ENCODE measurements around the gene PRAC2.

PRAC2 gene

GRCh38 chr17:48719642-48720265 is 3.2 kb upstream of the PRAC2 start:
- TF ChIP-seq POLR2AphosphoS5 (IDR thresholded peaks at IDR 0.05; ENCODE audit: low read depth, low read length) (no peak), TAF1 (IDR thresholded peaks at IDR 0.05; ENCODE audit: low read depth, low read length) (no peak), PAX5 (IDR thresholded peaks at IDR 0.05; ENCODE audit: insufficient read depth, low read length, severe bottlenecking) (no peak), POLR2A (IDR thresholded peaks at IDR 0.05; ENCODE audit: low read depth, low read length) (no peak), SPI1 (IDR thresholded peaks at IDR 0.05; ENCODE audit: low read depth, low read length) (no peak), POU2F2 (IDR thresholded peaks at IDR 0.05; ENCODE audit: low read depth, low read length) (no peak)
- FAIRE-seq (no peak), DNase-seq (ENCODE audit: insufficient read length, low spot score) (no peak)

- DNase-seq (ENCODE audit: insufficient read length, low spot score) (no peak), FAIRE-seq (no peak)
- TF ChIP-seq PAX5 (IDR thresholded peaks at IDR 0.05; ENCODE audit: insufficient read depth, low read length, severe bottlenecking) = no peak
- TF ChIP-seq TAF1 (IDR thresholded peaks at IDR 0.05; ENCODE audit: low read depth, low read length) = no peak
- no peak for TF ChIP-seq POU2F2 (IDR thresholded peaks at IDR 0.05; ENCODE audit: low read depth, low read length)
- TF ChIP-seq POLR2A (IDR thresholded peaks at IDR 0.05; ENCODE audit: low read depth, low read length) = no peak
- TF ChIP-seq SPI1 (IDR thresholded peaks at IDR 0.05; ENCODE audit: low read depth, low read length) = no peak
Observed at GRCh38 chr17:48720266-48721008, 2.5 kb upstream of the PRAC2 start.

- FAIRE-seq = no peak
- no peak for DNase-seq (ENCODE audit: insufficient read length, low spot score)
- no peak for TF ChIP-seq POU2F2 (IDR thresholded peaks at IDR 0.05; ENCODE audit: low read depth, low read length)
- TF ChIP-seq POLR2AphosphoS5 (IDR thresholded peaks at IDR 0.05; ENCODE audit: low read depth, low read length) = no peak
- no peak for TF ChIP-seq POLR2A (IDR thresholded peaks at IDR 0.05; ENCODE audit: low read depth, low read length)
- TF ChIP-seq SPI1 (IDR thresholded peaks at IDR 0.05; ENCODE audit: low read depth, low read length) = no peak
- no peak for TF ChIP-seq TAF1 (IDR thresholded peaks at IDR 0.05; ENCODE audit: low read depth, low read length)
- TF ChIP-seq PAX5 (IDR thresholded peaks at IDR 0.05; ENCODE audit: insufficient read depth, low read length, severe bottlenecking) = no peak
Observed at GRCh38 chr17:48721009-48721402, 2.0 kb upstream of the PRAC2 start.

GRCh38 chr17:48722201-48722907 is 631 bp upstream of the PRAC2 start, which contains the start of gene PRAC1:
Gene PRAC1, minus strand, starts transcription at chr17:48722518. Its CDS starts 126 bp downstream, at chr17:48722392.
- FAIRE-seq (no peak), DNase-seq (ENCODE audit: insufficient read length, low spot score) (no peak)
- TF ChIP-seq SPI1 (IDR thresholded peaks at IDR 0.05; ENCODE audit: low read depth, low read length) (no peak), POU2F2 (IDR thresholded peaks at IDR 0.05; ENCODE audit: low read depth, low read length) (no peak), TAF1 (IDR thresholded peaks at IDR 0.05; ENCODE audit: low read depth, low read length) (no peak), PAX5 (IDR thresholded peaks at IDR 0.05; ENCODE audit: insufficient read depth, low read length, severe bottlenecking) (no peak), POLR2AphosphoS5 (IDR thresholded peaks at IDR 0.05; ENCODE audit: low read depth, low read length) (no peak), POLR2A (IDR thresholded peaks at IDR 0.05; ENCODE audit: low read depth, low read length) (no peak)

- no peak for DNase-seq (ENCODE audit: insufficient read length, low spot score)
- peak; percentile 40 for FAIRE-seq
- no peak for TF ChIP-seq SPI1 (IDR thresholded peaks at IDR 0.05; ENCODE audit: low read depth, low read length)
- no peak for TF ChIP-seq POLR2AphosphoS5 (IDR thresholded peaks at IDR 0.05; ENCODE audit: low read depth, low read length)
- no peak for TF ChIP-seq POLR2A (IDR thresholded peaks at IDR 0.05; ENCODE audit: low read depth, low read length)
- no peak for TF ChIP-seq TAF1 (IDR thresholded peaks at IDR 0.05; ENCODE audit: low read depth, low read length)
- no peak for TF ChIP-seq POU2F2 (IDR thresholded peaks at IDR 0.05; ENCODE audit: low read depth, low read length)
- TF ChIP-seq PAX5 (IDR thresholded peaks at IDR 0.05; ENCODE audit: insufficient read depth, low read length, severe bottlenecking) = no peak
Observed at GRCh38 chr17:48723423-48724250, 652 bp downstream of the PRAC2 start.

- no peak for DNase-seq (ENCODE audit: insufficient read length, low spot score)
- TF ChIP-seq PAX5 (IDR thresholded peaks at IDR 0.05; ENCODE audit: insufficient read depth, low read length, severe bottlenecking) (no peak), TAF1 (IDR thresholded peaks at IDR 0.05; ENCODE audit: low read depth, low read length) (no peak), SPI1 (IDR thresholded peaks at IDR 0.05; ENCODE audit: low read depth, low read length) (no peak), POLR2A (IDR thresholded peaks at IDR 0.05; ENCODE audit: low read depth, low read length) (no peak), POLR2AphosphoS5 (IDR thresholded peaks at IDR 0.05; ENCODE audit: low read depth, low read length) (no peak), POU2F2 (IDR thresholded peaks at IDR 0.05; ENCODE audit: low read depth, low read length) (no peak)
- FAIRE-seq = peak; percentile 71
Observed at GRCh38 chr17:48724251-48725003, 1.4 kb downstream of the PRAC2 start.

GRCh38 chr17:48725004-48725287 is 2.0 kb downstream of the PRAC2 start:
- FAIRE-seq (no peak), DNase-seq (ENCODE audit: insufficient read length, low spot score) (no peak)
- no peak for TF ChIP-seq POLR2AphosphoS5 (IDR thresholded peaks at IDR 0.05; ENCODE audit: low read depth, low read length)
- TF ChIP-seq TAF1 (IDR thresholded peaks at IDR 0.05; ENCODE audit: low read depth, low read length) = no peak
- TF ChIP-seq PAX5 (IDR thresholded peaks at IDR 0.05; ENCODE audit: insufficient read depth, low read length, severe bottlenecking) = no peak
- TF ChIP-seq POLR2A (IDR thresholded peaks at IDR 0.05; ENCODE audit: low read depth, low read length) = no peak
- TF ChIP-seq POU2F2 (IDR thresholded peaks at IDR 0.05; ENCODE audit: low read depth, low read length) = no peak
- TF ChIP-seq SPI1 (IDR thresholded peaks at IDR 0.05; ENCODE audit: low read depth, low read length) = no peak

Measured in GM12891 (cell line).